ENCODE measurements around the gene ZSCAN21. TPM values are rescaled to one million over a fixed set of nuclear protein-coding genes. Genes with fewer than 3 reads are reported as not detected.

ZSCAN21 gene
- total and polyA plus RNA-seq, 10 of the 15 experiments (the other 5 are each of a cell fraction or from before 2014, with no cell fraction given) = 1.9 to 9.6 (median 7.1) TPM

GRCh38 chr7:100081535-100082102 is 32.0 kb downstream of the ZSCAN21 start, which contains the start of gene ZNF3 (continued):
- TF ChIP-seq IKZF1 (conservative IDR thresholded peaks at IDR 0.05) (peak; percentile 91), POU2F2 (IDR thresholded peaks at IDR 0.05; ENCODE audit: borderline replicate concordance, low read depth, low read length) (peak; percentile 67; the same call in 1 of the 3 replicates), NFXL1 (IDR thresholded peaks at IDR 0.05; ENCODE audit: borderline replicate concordance) (no peak), FOS (IDR thresholded peaks at IDR 0.05; ENCODE audit: borderline replicate concordance, extremely low read depth, insufficient read length) (no peak), SIN3A (IDR thresholded peaks at IDR 0.05; ENCODE audit: low read depth, low read length) (peak; percentile 86)

GRCh38 chr7:100082978-100083377 is 33.4 kb downstream of the ZSCAN21 start:
- no peak overlapping the region for H3K9ac ChIP-seq (ENCODE audit: control insufficient read depth, insufficient read depth, low read length)
- intact Hi-C loops (cut with micrococcal nuclease; ENCODE audit: unreplicated experiment) (loop anchor here (1.0 to 10.0 kb wide), 5 partner anchors 18 to 168 kb away; partner anchors contain the start of genes AP4M1, LAMTOR4, MBLAC1 and MCM7), in situ Hi-C loops (cut with MboI) (no loop called here)
- H3K4me1 ChIP-seq (ENCODE audit: control insufficient read depth, insufficient read depth, low read length) = peaks cover 4% of the 10 kb centered on the region
- DNase-seq (ENCODE audit: low read depth, low spot score) (no peak), FAIRE-seq (no peak), ATAC-seq (no peak)
- ChIA-PET CTCF (interaction anchor here (0.7 to 1.5 kb wide), 19 partner anchors 11 to 292 kb away, joined by 3 to 15 read pairs (median 4); partner anchors contain the start of genes AP4M1, MBLAC1, MCM7 and ZKSCAN1), RAD21 (ENCODE audit: unreplicated experiment) (interaction anchor here (0.6 to 1.2 kb wide), 23 partner anchors 11 to 1802 kb away, joined by 3 to 23 read pairs (median 4); partner anchors contain the start of genes AP4M1, MBLAC1, MCM7 and MEPCE), POLR2A (interaction anchor here (0.6 to 1.6 kb wide), 17 partner anchors 7 to 578 kb away, joined by 3 to 15 read pairs (median 4); partner anchors contain the start of genes AP4M1, LAMTOR4, MBLAC1 and MCM7), SMC1A (ENCODE audit: uncharacterized antibody, unreplicated experiment) (interaction anchor here (0.6 to 1.4 kb wide), 13 partner anchors 13 to 171 kb away, joined by 3 to 11 read pairs (median 4); partner anchors contain the start of genes AP4M1, LAMTOR4, MCM7 and TRIM4)
- no peak overlapping the region for H3K4me3 ChIP-seq
- H3K27ac ChIP-seq (ENCODE audit: control insufficient read depth, insufficient read depth) = no peak overlapping the region
- peaks cover 37% of the 10 kb centered on the region for H3K79me2 ChIP-seq (ENCODE audit: control insufficient read depth, insufficient read depth, low read length)
- WGBS (ENCODE audit: insufficient coverage, insufficient replicate concordance, low lambda C conversion rate, missing lambda C conversion rate) = 12% methylated on average over 3 of the region's 4 CpGs
- no peaks in the 10 kb centered on the region for H3K9me3 ChIP-seq (replicated peaks; ENCODE audit: control insufficient read depth, insufficient read depth, low read length)
- no peaks in the 10 kb centered on the region; a peak in 2 of 4 replicates for H3K36me3 ChIP-seq (ENCODE audit: control insufficient read depth in 2 of 2, insufficient read depth in 2 of 2, low read length in 1 of 2)
- no peaks in the 10 kb centered on the region for H3K27me3 ChIP-seq (replicated peaks in 1 of 2; ENCODE audit: control insufficient read depth in 2 of 2, insufficient read depth in 2 of 2, low read length in 1 of 2)
- peak overlapping the region; percentile 61 for H2AFZ ChIP-seq (ENCODE audit: control insufficient read depth, low read depth, low read length)
- no peak for TF ChIP-seq SMAD1 (IDR thresholded peaks at IDR 0.05; ENCODE audit: low read depth, partially characterized antibody)
- no peak for TF ChIP-seq KAT2A (conservative IDR thresholded peaks at IDR 0.05; ENCODE audit: control insufficient read depth, low read depth, low read length)
- TF ChIP-seq RFX5 (IDR thresholded peaks at IDR 0.05; ENCODE audit: low read depth, low read length) = no peak
- no peak for TF ChIP-seq NFYA (IDR thresholded peaks at IDR 0.05; ENCODE audit: borderline replicate concordance, low read depth, low read length)
- no peak for TF ChIP-seq ZSCAN29 (IDR thresholded peaks at IDR 0.05)
- no peak for TF ChIP-seq POLR2AphosphoS2 (IDR thresholded peaks at IDR 0.05; ENCODE audit: low read depth, low read length)
- no peak for TF ChIP-seq REST (IDR thresholded peaks at IDR 0.05; ENCODE audit: low read depth, low read length)
- no peak for TF ChIP-seq PKNOX1 (IDR thresholded peaks at IDR 0.05)
- no peak for TF ChIP-seq CHD2 (IDR thresholded peaks at IDR 0.05; ENCODE audit: borderline replicate concordance, low read depth, low read length)
- TF ChIP-seq CBFB (IDR thresholded peaks at IDR 0.05; ENCODE audit: low read depth) = no peak
- TF ChIP-seq RCOR1 (conservative IDR thresholded peaks at IDR 0.05; ENCODE audit: low read depth, low read length) = no peak
- no peak for TF ChIP-seq RB1 (IDR thresholded peaks at IDR 0.05; ENCODE audit: borderline replicate concordance)
- TF ChIP-seq MXI1 (IDR thresholded peaks at IDR 0.05; ENCODE audit: low read depth, low read length) = no peak
- no peak for TF ChIP-seq CREB1 (IDR thresholded peaks at IDR 0.05; ENCODE audit: low read depth)
- TF ChIP-seq ZNF24 (IDR thresholded peaks at IDR 0.05) = no peak
- H4K20me1 ChIP-seq (ENCODE audit: control insufficient read depth, insufficient read depth) = no peaks in the 10 kb centered on the region
- peak overlapping the region; percentile 81 for H3K4me2 ChIP-seq (ENCODE audit: control insufficient read depth, insufficient read depth)
- BruUV-seq (replicated peaks) = no TSS peak

All from GM12878 (cell line).